Activated T-helper 17 cell treated with anti-CD3 and anti-CD28 coated beads, Interleukin-2, amount 50 U/mL, for 72 hours (primary cell): ENCODE data around the gene DCLK1. TPM values are rescaled to one million over a fixed set of nuclear protein-coding genes. Genes with fewer than 3 reads are reported as not detected.

Experiments
- ATAC-seq: fragments of 150-1000 bp; cut with Tn5 transposase; replicated peaks from 2 replicates; pipeline ENCODE4 v1.10.0; 2021; ENCODE audit warnings: mild to moderate bottlenecking, moderate library complexity
- H3K27ac Mint-ChIP-seq: one replicate; pipeline ENCODE4 v1.8.0; 2022; ENCODE audit warnings: mixed read lengths
- H3K27me3 Mint-ChIP-seq: one replicate; pipeline ENCODE4 v1.8.0; 2022; ENCODE audit warnings: mixed read lengths
- H3K36me3 Mint-ChIP-seq: one replicate; pipeline ENCODE4 v1.8.0; 2022; ENCODE audit warnings: low read depth, mild to moderate bottlenecking, mixed read lengths
- H3K4me1 Mint-ChIP-seq: one replicate; pipeline ENCODE4 v1.8.0; 2022; ENCODE audit warnings: mixed read lengths
- H3K4me3 Mint-ChIP-seq: one replicate; pipeline ENCODE4 v1.8.0; 2022; ENCODE audit warnings: mild to moderate bottlenecking, mixed read lengths
- H3K9me3 Mint-ChIP-seq: one replicate; pipeline ENCODE4 v1.8.0; 2022; ENCODE audit warnings: mixed read lengths
- total RNA-seq, 2 donors: library from RNA; stranded (reverse); gene quantifications; one replicate each; pipeline ENCODE4 v1.2.3, GENCODE V29; 2022

DCLK1 gene
- total RNA-seq, 2 donors from 2014 or later = not detected

- Mint-ChIP-seq H3K4me3 (no peak overlapping the region), H3K4me1 (no peaks in the 10 kb centered on the region), H3K27me3 (no peaks in the 10 kb centered on the region), H3K27ac (no peak overlapping the region), H3K36me3 (no peaks in the 10 kb centered on the region), H3K9me3 (peaks cover 6% of the 10 kb centered on the region)
- no peak for ATAC-seq
These were observed 258.8 kb downstream of the DCLK1 start for GRCh38 chr13:35872369-35872768.

GRCh38 chr13:35871561-35871960, 259.6 kb downstream of the DCLK1 start:
- no peaks in the 10 kb centered on the region for H3K36me3 Mint-ChIP-seq
- H3K9me3 Mint-ChIP-seq = peaks cover 6% of the 10 kb centered on the region
- H3K27ac Mint-ChIP-seq = no peak overlapping the region
- no peaks in the 10 kb centered on the region for H3K27me3 Mint-ChIP-seq
- no peak overlapping the region for H3K4me3 Mint-ChIP-seq
- no peak for ATAC-seq
- no peaks in the 10 kb centered on the region for H3K4me1 Mint-ChIP-seq

- Mint-ChIP-seq H3K27me3 (no peaks in the 10 kb centered on the region), H3K4me3 (no peak overlapping the region), H3K9me3 (no peaks in the 10 kb centered on the region), H3K36me3 (no peaks in the 10 kb centered on the region), H3K4me1 (no peaks in the 10 kb centered on the region), H3K27ac (no peak overlapping the region)
- ATAC-seq = no peak
These were observed 264.4 kb downstream of the DCLK1 start for GRCh38 chr13:35866801-35867200.

DNA sequence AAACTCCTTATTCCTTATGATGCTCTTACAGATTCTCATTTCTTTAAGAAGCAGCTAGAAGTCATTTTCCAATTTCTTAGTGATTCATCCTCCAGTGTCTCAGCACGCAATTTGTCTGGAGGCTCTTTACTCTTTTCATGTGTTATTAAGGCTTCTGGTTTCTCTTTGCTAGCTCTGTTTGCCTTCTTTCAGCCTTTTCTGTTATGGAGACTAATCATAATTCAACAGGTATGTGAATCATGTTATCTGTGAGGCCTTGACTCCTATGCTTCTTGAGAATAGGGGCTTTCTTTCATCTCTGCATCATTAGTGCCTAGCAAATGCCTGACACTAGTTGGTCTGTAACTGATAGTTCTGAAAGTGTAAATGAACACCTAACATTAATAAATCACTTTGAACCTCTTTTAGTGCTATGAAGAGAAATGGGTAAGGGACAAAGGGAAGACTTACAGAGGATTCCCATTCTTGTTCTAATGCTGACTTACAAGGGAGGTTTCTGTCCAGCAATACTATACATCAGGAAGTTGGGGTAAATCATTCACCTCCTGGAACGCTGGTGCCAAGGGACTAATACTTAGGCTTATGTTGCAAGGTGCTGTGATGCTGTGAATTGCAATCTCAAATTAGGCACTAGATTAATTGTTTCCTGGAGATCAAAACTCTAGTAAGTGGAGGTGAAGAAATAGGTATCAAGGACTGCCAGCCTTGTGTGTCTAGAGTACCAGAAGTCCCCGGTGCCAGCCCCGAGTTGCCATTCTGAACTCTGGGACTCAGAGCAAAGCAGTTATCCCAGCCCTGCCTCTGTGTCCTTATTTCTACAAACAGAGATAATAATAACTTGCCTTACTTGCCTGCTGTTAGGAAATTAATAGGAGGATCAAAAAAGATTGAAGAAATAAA, 265.6 kb downstream of the DCLK1 start:
- no peaks in the 10 kb centered on the region for H3K9me3 Mint-ChIP-seq
- no peak for ATAC-seq
- no peak overlapping the region for H3K4me3 Mint-ChIP-seq
- no peaks in the 10 kb centered on the region for H3K27me3 Mint-ChIP-seq
- no peak overlapping the region for H3K27ac Mint-ChIP-seq
- no peaks in the 10 kb centered on the region for H3K36me3 Mint-ChIP-seq
- H3K4me1 Mint-ChIP-seq = no peaks in the 10 kb centered on the region

DNA sequence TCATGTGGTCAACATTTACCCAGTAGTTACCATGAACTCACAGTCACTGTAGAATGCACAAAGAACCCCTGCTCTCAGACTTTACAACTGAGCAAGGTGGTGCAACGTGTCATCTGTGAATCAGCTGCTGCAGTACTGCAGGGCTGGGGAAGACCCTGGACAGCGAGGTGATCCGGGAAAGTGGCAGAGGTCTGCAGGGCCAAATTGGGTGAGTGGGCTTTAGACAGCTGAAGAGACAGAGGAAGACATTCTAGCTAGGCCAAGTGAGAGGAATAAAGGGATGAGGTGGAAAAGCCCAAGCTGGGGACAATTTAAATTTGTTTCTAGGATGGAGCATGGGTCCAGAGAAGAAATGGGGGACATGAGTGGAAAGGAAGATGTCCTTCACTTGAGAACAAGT, 270.5 kb downstream of the DCLK1 start:
- Mint-ChIP-seq H3K27me3 (peaks cover 22% of the 10 kb centered on the region), H3K9me3 (no peaks in the 10 kb centered on the region), H3K4me1 (no peaks in the 10 kb centered on the region), H3K4me3 (no peak overlapping the region), H3K27ac (no peak overlapping the region), H3K36me3 (no peaks in the 10 kb centered on the region)
- ATAC-seq = no peak

- ATAC-seq = no peak
- Mint-ChIP-seq H3K27me3 (peaks cover 23% of the 10 kb centered on the region), H3K36me3 (no peaks in the 10 kb centered on the region), H3K9me3 (no peaks in the 10 kb centered on the region), H3K27ac (no peak overlapping the region), H3K4me1 (no peaks in the 10 kb centered on the region), H3K4me3 (no peak overlapping the region)
These were observed 271.2 kb downstream of the DCLK1 start for GRCh38 chr13:35859981-35860380.

DNA sequence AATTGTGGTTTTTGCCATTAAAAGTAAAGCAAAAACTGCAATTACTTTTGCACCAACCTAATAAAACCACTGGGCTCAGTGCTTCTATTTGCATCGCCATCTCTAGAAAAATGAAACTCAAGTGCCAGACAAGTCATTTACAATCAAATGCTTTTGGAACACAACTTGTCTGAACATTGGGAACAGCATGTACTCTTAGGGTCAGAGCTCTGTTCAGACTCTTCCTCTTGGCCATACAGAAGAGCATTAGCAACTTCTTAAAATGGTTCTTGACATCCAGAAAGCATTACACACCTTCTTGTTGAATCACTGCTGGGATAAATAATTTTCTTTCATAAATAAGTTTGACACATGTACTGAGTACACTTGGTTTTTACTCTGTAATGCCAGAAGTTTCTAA, 272.5 kb downstream of the DCLK1 start:
- no peak for ATAC-seq
- Mint-ChIP-seq H3K9me3 (no peaks in the 10 kb centered on the region), H3K27me3 (peaks cover 34% of the 10 kb centered on the region), H3K4me3 (no peak overlapping the region), H3K36me3 (no peaks in the 10 kb centered on the region), H3K27ac (no peak overlapping the region), H3K4me1 (no peaks in the 10 kb centered on the region)

DNA sequence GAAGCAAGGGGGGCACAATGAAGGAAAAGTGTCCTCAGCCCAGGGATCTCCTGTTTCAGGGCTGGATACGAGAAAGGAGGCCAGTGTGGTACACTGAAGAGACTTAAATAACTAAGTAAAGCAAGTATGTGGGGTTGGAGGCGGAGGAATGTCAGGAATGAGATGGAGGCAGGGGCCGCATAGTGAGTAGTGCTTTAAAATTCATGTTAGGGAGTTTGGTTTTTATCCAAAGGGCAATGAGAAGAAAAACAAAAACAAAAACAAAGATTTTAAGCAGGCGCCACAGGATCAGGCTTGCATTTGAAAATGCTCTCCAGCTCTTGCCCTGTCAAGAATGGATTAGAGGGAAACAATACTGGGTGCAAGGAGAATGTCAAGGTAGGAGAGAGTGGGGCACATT, 273.4 kb downstream of the DCLK1 start:
- Mint-ChIP-seq H3K4me3 (no peak overlapping the region), H3K9me3 (no peaks in the 10 kb centered on the region), H3K27ac (no peak overlapping the region), H3K27me3 (peaks cover 35% of the 10 kb centered on the region), H3K36me3 (no peaks in the 10 kb centered on the region), H3K4me1 (no peaks in the 10 kb centered on the region)
- ATAC-seq = no peak

GRCh38 chr13:35856721-35857364, 274.3 kb downstream of the DCLK1 start:
- no peaks in the 10 kb centered on the region for H3K4me1 Mint-ChIP-seq
- peaks cover 35% of the 10 kb centered on the region for H3K27me3 Mint-ChIP-seq
- no peak for ATAC-seq
- no peak overlapping the region for H3K27ac Mint-ChIP-seq
- no peak overlapping the region for H3K4me3 Mint-ChIP-seq
- H3K9me3 Mint-ChIP-seq = no peaks in the 10 kb centered on the region
- no peaks in the 10 kb centered on the region for H3K36me3 Mint-ChIP-seq

DNA sequence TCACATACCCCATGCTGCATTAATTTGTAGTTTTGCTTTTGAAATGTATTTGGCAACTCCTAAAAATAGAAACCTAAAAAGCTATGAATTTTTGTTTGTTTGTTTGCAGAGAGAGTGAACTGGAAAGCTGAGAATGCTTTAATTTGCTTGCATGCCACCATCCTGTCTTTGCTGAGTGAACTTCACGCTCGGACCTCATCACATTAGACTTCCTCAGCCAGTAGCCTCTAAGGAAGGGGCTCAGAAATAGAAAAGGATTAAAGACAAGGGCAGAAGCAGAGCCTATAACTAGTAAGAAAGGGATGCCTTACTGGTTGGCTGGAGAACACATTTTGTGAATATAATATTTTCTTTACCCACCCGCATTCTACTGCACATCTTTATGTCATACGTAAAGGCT, 275.1 kb downstream of the DCLK1 start:
- H3K36me3 Mint-ChIP-seq = no peaks in the 10 kb centered on the region
- H3K4me3 Mint-ChIP-seq = no peak overlapping the region
- H3K4me1 Mint-ChIP-seq = no peaks in the 10 kb centered on the region
- H3K27me3 Mint-ChIP-seq = peaks cover 35% of the 10 kb centered on the region
- H3K27ac Mint-ChIP-seq = no peak overlapping the region
- H3K9me3 Mint-ChIP-seq = peaks cover 4% of the 10 kb centered on the region
- no peak for ATAC-seq

DNA sequence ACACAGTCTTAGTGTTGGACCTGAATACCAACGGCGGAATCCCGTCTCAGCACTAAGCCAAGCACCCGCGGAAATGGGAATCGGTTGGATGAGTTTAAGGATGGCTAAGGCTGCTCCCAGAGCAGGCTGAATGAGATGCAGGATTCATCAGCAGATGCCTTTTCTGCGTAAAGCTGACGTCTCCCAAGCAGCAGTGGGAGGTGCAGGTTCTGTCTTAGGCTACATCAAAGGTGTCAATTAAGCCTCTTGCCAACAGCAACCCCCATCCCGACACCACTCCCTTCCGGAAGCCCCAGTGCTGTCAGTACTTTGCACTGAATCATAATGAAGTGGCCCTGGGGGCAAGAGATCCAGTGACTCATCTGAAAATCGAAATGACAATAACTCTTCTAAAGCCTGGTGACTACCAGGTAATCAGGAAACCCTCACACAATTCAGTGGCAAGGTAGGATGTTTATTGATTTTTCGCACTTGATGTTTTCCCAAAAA, 275.6 kb downstream of the DCLK1 start:
- no peak overlapping the region for H3K27ac Mint-ChIP-seq
- H3K4me3 Mint-ChIP-seq = no peak overlapping the region
- H3K27me3 Mint-ChIP-seq = peaks cover 35% of the 10 kb centered on the region
- no peaks in the 10 kb centered on the region for H3K36me3 Mint-ChIP-seq
- H3K9me3 Mint-ChIP-seq = peaks cover 4% of the 10 kb centered on the region
- no peak for ATAC-seq
- no peaks in the 10 kb centered on the region for H3K4me1 Mint-ChIP-seq

DNA sequence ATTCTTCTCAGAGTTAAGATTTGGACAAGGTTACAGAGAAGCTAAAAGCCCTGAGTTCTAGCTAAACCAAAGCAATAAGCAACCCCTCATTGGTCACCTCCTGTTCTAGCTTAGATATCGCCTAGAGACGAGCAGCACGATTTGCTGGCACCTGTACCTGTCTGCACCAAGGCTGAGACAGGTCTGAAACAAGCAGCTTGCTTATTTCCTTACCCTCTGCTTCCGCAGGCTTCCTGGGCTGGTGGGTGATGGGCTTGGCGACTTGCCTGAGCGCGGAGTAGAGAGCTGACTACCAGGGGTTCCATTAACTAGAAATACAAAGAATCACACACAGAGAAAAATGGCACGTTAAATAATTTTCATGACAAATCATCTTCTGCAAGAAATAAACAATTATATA, 276.9 kb downstream of the DCLK1 start:
- no peak for ATAC-seq
- Mint-ChIP-seq H3K27ac (no peak overlapping the region), H3K36me3 (no peaks in the 10 kb centered on the region), H3K27me3 (peaks cover 35% of the 10 kb centered on the region), H3K4me3 (no peak overlapping the region), H3K4me1 (no peaks in the 10 kb centered on the region), H3K9me3 (peaks cover 4% of the 10 kb centered on the region)

GRCh38 chr13:35851881-35852280, 279.3 kb downstream of the DCLK1 start:
- H3K4me1 Mint-ChIP-seq = no peaks in the 10 kb centered on the region
- ATAC-seq = no peak
- no peak overlapping the region for H3K27ac Mint-ChIP-seq
- peaks cover 24% of the 10 kb centered on the region for H3K27me3 Mint-ChIP-seq
- H3K36me3 Mint-ChIP-seq = no peaks in the 10 kb centered on the region
- H3K9me3 Mint-ChIP-seq = peaks cover 4% of the 10 kb centered on the region
- no peak overlapping the region for H3K4me3 Mint-ChIP-seq

- H3K27ac Mint-ChIP-seq = no peak overlapping the region
- H3K4me3 Mint-ChIP-seq = no peak overlapping the region
- no peaks in the 10 kb centered on the region for H3K4me1 Mint-ChIP-seq
- no peaks in the 10 kb centered on the region for H3K36me3 Mint-ChIP-seq
- H3K9me3 Mint-ChIP-seq = peaks cover 4% of the 10 kb centered on the region
- H3K27me3 Mint-ChIP-seq = peaks cover 20% of the 10 kb centered on the region
- no peak for ATAC-seq
These were observed 279.8 kb downstream of the DCLK1 start for GRCh38 chr13:35851356-35851755.

DNA sequence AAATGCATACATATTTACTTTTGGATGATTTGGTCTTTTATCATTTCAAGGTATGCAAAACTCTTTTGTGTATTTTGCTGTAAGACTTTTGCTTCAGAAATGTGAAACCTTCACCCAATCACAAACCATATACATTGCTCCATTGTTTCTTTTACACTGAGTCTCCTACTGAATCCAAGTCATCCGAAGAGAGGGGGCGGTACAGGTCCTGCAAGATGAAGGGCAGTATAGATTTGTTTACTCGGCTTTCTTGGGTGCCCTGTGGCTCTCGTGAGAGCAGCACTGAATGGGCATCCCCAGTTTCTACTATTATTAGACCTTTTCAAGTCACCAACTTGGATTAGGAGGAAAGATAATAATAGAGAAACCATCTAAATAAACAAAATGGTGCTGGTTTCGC, 280.6 kb downstream of the DCLK1 start:
- H3K4me3 Mint-ChIP-seq = no peak overlapping the region
- no peaks in the 10 kb centered on the region for H3K4me1 Mint-ChIP-seq
- H3K36me3 Mint-ChIP-seq = no peaks in the 10 kb centered on the region
- peaks cover 4% of the 10 kb centered on the region for H3K9me3 Mint-ChIP-seq
- no peak for ATAC-seq
- no peak overlapping the region for H3K27ac Mint-ChIP-seq
- H3K27me3 Mint-ChIP-seq = peaks cover 12% of the 10 kb centered on the region
